A673 (cell line): ENCODE results near the gene AREG. TPM values are rescaled to one million over a fixed set of nuclear protein-coding genes. Genes with fewer than 3 reads are reported as not detected.

Experiments
- BruUV-seq: library from RNA; stranded (reverse); fragments of 400-500 nt; replicated peaks from 2 replicates; lab custom pipeline; 2021; lab: Mats Ljungman, UMichigan
- CTCF ChIA-PET: fragments of 300-600 bp; sonication (Branson Sonifier 250); formaldehyde crosslinking; loops from one replicate; lab custom pipeline; 2022; ENCODE audit warnings: antibody characterized with exemption; lab: Charles Lee
- POLR2A ChIA-PET: fragments of 300-600 bp; sonication (Branson Sonifier 250); formaldehyde crosslinking; loops from one replicate; lab custom pipeline; 2022; ENCODE audit warnings: antibody characterized with exemption; ENCODE audit not compliant: low non-redundant PET; lab: Charles Lee
- DNase-seq: peaks from one replicate; pipeline ENCODE4 v3.0.0-alpha.2; 2015; ENCODE audit warnings: low spot score
- H3K27ac ChIP-seq: fragments of 200-600 bp; sonication (generic); 2 replicates; pipeline ENCODE4 v1.5.1; 2016; ENCODE audit warnings: mixed run types, low read depth, mild to moderate bottlenecking, mixed read lengths, antibody characterized with exemption, low read length; ENCODE audit not compliant: poor library complexity, severe bottlenecking
- H3K27me3 ChIP-seq: fragments of 200-600 bp; sonication (generic); replicated peaks from 2 replicates; pipeline ENCODE4 v1.6.1; 2017; ENCODE audit warnings: mixed run types, low read depth, mild to moderate bottlenecking, mixed read lengths, antibody characterized with exemption, low read length; ENCODE audit not compliant: insufficient read depth, poor library complexity
- H3K36me3 ChIP-seq: fragments of 200-600 bp; sonication (generic); 2 replicates; pipeline ENCODE4 v1.6.1; 2016; ENCODE audit warnings: mixed run types, mild to moderate bottlenecking, mixed read lengths, antibody characterized with exemption, low read length; ENCODE audit not compliant: insufficient read depth, poor library complexity, severe bottlenecking
- H3K4me1 ChIP-seq: fragments of 200-600 bp; sonication (generic); 2 replicates; pipeline ENCODE4 v1.6.1; 2017; ENCODE audit warnings: mixed run types, mild to moderate bottlenecking, mixed read lengths, antibody characterized with exemption, low read length; ENCODE audit not compliant: insufficient read depth, poor library complexity, severe bottlenecking
- H3K4me3 ChIP-seq: fragments of 200-600 bp; sonication (generic); 2 replicates; pipeline ENCODE4 v1.5.1; 2016; ENCODE audit warnings: low read depth, mixed run types, mild to moderate bottlenecking, mixed read lengths, low read length; ENCODE audit not compliant: poor library complexity, severe bottlenecking
- H3K9me3 ChIP-seq: fragments of 200-600 bp; sonication (generic); 2 replicates; pipeline ENCODE4 v1.6.1; 2016; ENCODE audit warnings: mixed run types, low read depth, mild to moderate bottlenecking, mixed read lengths, antibody characterized with exemption, low read length; ENCODE audit not compliant: poor library complexity, severe bottlenecking
- EZH2 ChIP-seq: fragments of 200-600 bp; sonication (generic); IDR thresholded peaks from 2 replicates; pipeline ENCODE4 v1.6.1; 2017; ENCODE audit warnings: borderline replicate concordance, low read depth, mild to moderate bottlenecking, mixed read lengths, antibody characterized with exemption, low read length; ENCODE audit not compliant: poor library complexity, severe bottlenecking
- intact Hi-C: fragments of 100-400 bp; cut with micrococcal nuclease; formaldehyde crosslinking; loops from one replicate; pipeline ENCODE4 v1.10.0; 2022; ENCODE audit not compliant: unreplicated experiment
- total RNA-seq: library from RNA; stranded (reverse); gene quantifications from 2 replicates; pipeline ENCODE4 v1.2.3, GENCODE V29; 2021
- TF ChIP-seq, protein P1 (sequence below): fragments of 300-800, 200-600 bp; sonication (generic); conservative IDR thresholded peaks from 2 replicates; pipeline ENCODE4 v1.5.1; 2017; ENCODE audit warnings: low read depth, mild to moderate bottlenecking, antibody characterized with exemption, low read length, moderate library complexity, mixed read lengths

Gene AREG
- total RNA-seq, 1 experiment from 2014 or later = not detected

DNA sequence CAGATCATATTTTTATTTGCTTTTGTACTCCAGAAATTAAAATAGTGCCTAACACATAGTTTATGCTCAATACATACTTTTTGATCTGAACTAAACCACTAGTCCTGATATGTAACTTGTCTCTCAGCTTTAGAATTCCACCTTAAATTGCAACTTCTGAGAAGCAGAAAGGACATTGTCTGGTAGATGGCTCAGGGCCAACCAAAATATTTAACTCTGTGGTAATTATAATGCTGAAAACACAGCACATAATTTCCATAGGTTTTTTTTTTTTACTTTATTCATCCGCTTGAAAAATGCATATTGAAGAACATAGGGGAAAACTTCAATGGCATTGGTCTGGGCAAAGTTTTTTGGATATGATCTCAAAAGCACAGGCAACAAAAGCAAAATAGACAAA lies 59.3 kb downstream of the AREG start:
- no peak for DNase-seq
- intact Hi-C loops = no loop called here
- H3K27ac ChIP-seq = no peak overlapping the region
- BruUV-seq = no TSS peak
- no peaks in the 10 kb centered on the region for H3K27me3 ChIP-seq
- H3K4me3 ChIP-seq = no peak overlapping the region
- H3K9me3 ChIP-seq = no peaks in the 10 kb centered on the region
- ChIA-PET POLR2A (no interaction called here), CTCF (no interaction called here)
- H3K4me1 ChIP-seq = no peaks in the 10 kb centered on the region
- H3K36me3 ChIP-seq = no peaks in the 10 kb centered on the region
- TF ChIP-seq, protein P1, sequence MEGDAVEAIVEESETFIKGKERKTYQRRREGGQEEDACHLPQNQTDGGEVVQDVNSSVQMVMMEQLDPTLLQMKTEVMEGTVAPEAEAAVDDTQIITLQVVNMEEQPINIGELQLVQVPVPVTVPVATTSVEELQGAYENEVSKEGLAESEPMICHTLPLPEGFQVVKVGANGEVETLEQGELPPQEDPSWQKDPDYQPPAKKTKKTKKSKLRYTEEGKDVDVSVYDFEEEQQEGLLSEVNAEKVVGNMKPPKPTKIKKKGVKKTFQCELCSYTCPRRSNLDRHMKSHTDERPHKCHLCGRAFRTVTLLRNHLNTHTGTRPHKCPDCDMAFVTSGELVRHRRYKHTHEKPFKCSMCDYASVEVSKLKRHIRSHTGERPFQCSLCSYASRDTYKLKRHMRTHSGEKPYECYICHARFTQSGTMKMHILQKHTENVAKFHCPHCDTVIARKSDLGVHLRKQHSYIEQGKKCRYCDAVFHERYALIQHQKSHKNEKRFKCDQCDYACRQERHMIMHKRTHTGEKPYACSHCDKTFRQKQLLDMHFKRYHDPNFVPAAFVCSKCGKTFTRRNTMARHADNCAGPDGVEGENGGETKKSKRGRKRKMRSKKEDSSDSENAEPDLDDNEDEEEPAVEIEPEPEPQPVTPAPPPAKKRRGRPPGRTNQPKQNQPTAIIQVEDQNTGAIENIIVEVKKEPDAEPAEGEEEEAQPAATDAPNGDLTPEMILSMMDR = no peak
- no peak for TF ChIP-seq EZH2

Other genes starting within 250 kb of the AREG start
- not detected in 2 replicates for gene EPGN, start 136.7 kb upstream of the AREG start, total RNA-seq
- gene EREG, start 80.0 kb upstream of the AREG start, total RNA-seq = 0.50 and 0.84 TPM in 2 replicates